Fibroblast of lung (primary cell): ENCODE measurements around the gene CAPZB. TPM values are rescaled to one million over a fixed set of nuclear protein-coding genes. Genes with fewer than 3 reads are reported as not detected.

ENCODE experiments used
- DNase-seq, 2 donors: peaks; one replicate each; pipeline versions ENCODE4 v3.0.0 to v3.0.0-alpha.2; 2010; ENCODE audit warnings: low read depth in 2 of 2
- H2AFZ ChIP-seq: 2 replicates; pipeline ENCODE4 v1.5.1; 2012; ENCODE audit warnings: low read length, control low read depth, inconsistent platforms
- H3K27ac ChIP-seq: 2 replicates; pipeline ENCODE4 v1.5.1; 2011; ENCODE audit warnings: low read length, control low read depth; ENCODE audit not compliant: insufficient read depth
- H3K27me3 ChIP-seq: 2 replicates; pipeline ENCODE4 v1.5.1; 2011; ENCODE audit warnings: mild to moderate bottlenecking, low read length; ENCODE audit not compliant: control insufficient read depth, insufficient read depth
- H3K36me3 ChIP-seq: 2 replicates; pipeline ENCODE4 v1.5.1; 2011; ENCODE audit warnings: low read length; ENCODE audit not compliant: control insufficient read depth, insufficient read depth
- H3K4me1 ChIP-seq: 2 replicates; pipeline ENCODE4 v1.5.1; 2011; ENCODE audit warnings: low read length; ENCODE audit not compliant: control insufficient read depth, insufficient read depth; ENCODE audit errors: extremely low read depth
- H3K4me2 ChIP-seq: 2 replicates; pipeline ENCODE4 v1.5.1; 2011; ENCODE audit warnings: low read length, control low read depth; ENCODE audit not compliant: insufficient read depth; ENCODE audit errors: extremely low read depth
- H3K4me3 ChIP-seq, 4 experiments: fragments of 200-600 bp in 1 of 4; sonication (generic) in 1 of 4; replicated peaks in 1 of 4; 2 replicates each; pipeline ENCODE4 v1.5.1; 2011 to 2016; ENCODE audit warnings: low read length in 4 of 4, low read depth in 3 of 4, mild to moderate bottlenecking in 3 of 4, control low read depth in 2 of 4, inconsistent platforms in 1 of 4, mixed read lengths in 1 of 4; ENCODE audit not compliant: insufficient read depth in 1 of 4; ENCODE audit errors: control extremely low read depth in 1 of 4
- H3K79me2 ChIP-seq: 2 replicates; pipeline ENCODE4 v1.5.1; 2012; ENCODE audit warnings: mild to moderate bottlenecking, low read length, inconsistent platforms; ENCODE audit not compliant: control insufficient read depth, insufficient read depth
- H3K9ac ChIP-seq: 2 replicates; pipeline ENCODE4 v1.5.1; 2011; ENCODE audit warnings: mild to moderate bottlenecking, low read length, control low read depth; ENCODE audit not compliant: insufficient read depth
- H3K9me3 ChIP-seq: 2 replicates; pipeline ENCODE4 v1.5.1; 2012; ENCODE audit warnings: low read depth, low read length; ENCODE audit not compliant: control insufficient read depth, insufficient read depth
- H4K20me1 ChIP-seq: 2 replicates; pipeline ENCODE4 v1.5.1; 2011; ENCODE audit warnings: low read length; ENCODE audit not compliant: control insufficient read depth, insufficient read depth; ENCODE audit errors: extremely low read depth
- CTCF ChIP-seq, 2 donors: IDR thresholded peaks in 1 of 2; conservative IDR thresholded peaks in 1 of 2; 1 replicate in 1 of 2; 2 replicates in 1 of 2; pipeline ENCODE4 v1.5.1; 2011 to 2012; ENCODE audit warnings: low read length in 2 of 2, control low read depth in 1 of 2, inconsistent platforms in 1 of 2, low read depth in 1 of 2, mild to moderate bottlenecking in 1 of 2
- EZH2 ChIP-seq: IDR thresholded peaks from 2 replicates; pipeline ENCODE4 v1.5.1; 2012; ENCODE audit warnings: low read length, control low read depth, mild to moderate bottlenecking; ENCODE audit errors: missing control alignments
- polyA plus RNA-seq, 2 donors: library from polyadenylated mRNA; depleted of rRNA in 1 of 2; stranded (reverse) in 1 of 2; unstranded in 1 of 2; fragments of >200 nt; gene quantifications; 2 replicates each; pipeline ENCODE4 v1.2.1, GENCODE V29; 2011 to 2012; ENCODE audit warnings: missing spikeins in 1 of 2
- total RNA-seq: library from RNA; depleted of rRNA; stranded (reverse); fragments of >200 nt; gene quantifications from 2 replicates; pipeline ENCODE4 v1.2.1, GENCODE V29; 2014

The CAPZB gene
- total and polyA plus RNA-seq, 2 donors (not counting 1 experiment from before 2014, with no cell fraction given): 104 to 495 TPM

- no peak for DNase-seq
- no peak overlapping the region for H2AFZ ChIP-seq
- H3K9me3 ChIP-seq: no peaks in the 10 kb centered on the region
- TF ChIP-seq EZH2 (no peak), CTCF (conservative IDR thresholded peaks at IDR 0.05 in 1 of 2, IDR thresholded peaks at IDR 0.05 in 1 of 2; ENCODE audit: low read depth in 1 of 2, low read length in 2 of 2) (no peak)
- H3K27me3 ChIP-seq: no peaks in the 10 kb centered on the region
- H3K4me3 ChIP-seq: no peak overlapping the region
- no peak overlapping the region for H3K4me2 ChIP-seq
- peaks cover 21% of the 10 kb centered on the region for H3K36me3 ChIP-seq
- H3K9ac ChIP-seq: no peak overlapping the region
- H4K20me1 ChIP-seq: no peaks in the 10 kb centered on the region
- peaks cover 9% of the 10 kb centered on the region for H3K79me2 ChIP-seq
- no peak overlapping the region for H3K27ac ChIP-seq
- H3K4me1 ChIP-seq: peaks cover 10% of the 10 kb centered on the region
Observed at GRCh38 chr1:19375631-19376400, 109.5 kb downstream of the CAPZB start.

DNA sequence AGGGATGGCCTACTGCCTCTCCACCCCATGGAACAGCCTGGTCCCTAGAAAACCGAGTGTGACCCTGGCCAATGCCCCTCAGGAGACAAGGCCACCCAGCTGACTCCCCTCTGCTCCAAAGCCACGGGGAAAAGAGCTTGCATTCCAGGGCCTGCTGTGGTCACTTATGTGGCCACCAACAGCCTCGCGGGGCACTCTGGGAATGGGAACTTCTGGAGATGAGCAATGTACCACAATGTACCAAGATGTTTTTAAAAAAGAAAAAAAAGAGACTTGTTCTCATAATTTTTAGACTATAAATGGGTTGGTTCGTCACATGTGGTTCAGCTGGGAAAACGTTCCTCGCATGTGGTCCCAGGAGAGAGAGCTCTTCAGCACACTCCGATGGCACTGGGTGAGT is 110.4 kb downstream of the CAPZB start:
- no peak for TF ChIP-seq CTCF (conservative IDR thresholded peaks at IDR 0.05 in 1 of 2, IDR thresholded peaks at IDR 0.05 in 1 of 2; ENCODE audit: low read depth in 1 of 2, low read length in 2 of 2)
- no peak for TF ChIP-seq EZH2
- Histone ChIP-seq H3K4me2 (no peak overlapping the region), H3K36me3 (peaks cover 17% of the 10 kb centered on the region), H3K9me3 (no peaks in the 10 kb centered on the region), H3K27ac (no peak overlapping the region), H3K9ac (no peak overlapping the region), H3K79me2 (peaks cover 11% of the 10 kb centered on the region), H3K4me1 (peaks cover 10% of the 10 kb centered on the region), H3K4me3 (no peak overlapping the region), H2AFZ (no peak overlapping the region), H4K20me1 (no peaks in the 10 kb centered on the region), H3K27me3 (no peaks in the 10 kb centered on the region)
- no peak for DNase-seq

DNA sequence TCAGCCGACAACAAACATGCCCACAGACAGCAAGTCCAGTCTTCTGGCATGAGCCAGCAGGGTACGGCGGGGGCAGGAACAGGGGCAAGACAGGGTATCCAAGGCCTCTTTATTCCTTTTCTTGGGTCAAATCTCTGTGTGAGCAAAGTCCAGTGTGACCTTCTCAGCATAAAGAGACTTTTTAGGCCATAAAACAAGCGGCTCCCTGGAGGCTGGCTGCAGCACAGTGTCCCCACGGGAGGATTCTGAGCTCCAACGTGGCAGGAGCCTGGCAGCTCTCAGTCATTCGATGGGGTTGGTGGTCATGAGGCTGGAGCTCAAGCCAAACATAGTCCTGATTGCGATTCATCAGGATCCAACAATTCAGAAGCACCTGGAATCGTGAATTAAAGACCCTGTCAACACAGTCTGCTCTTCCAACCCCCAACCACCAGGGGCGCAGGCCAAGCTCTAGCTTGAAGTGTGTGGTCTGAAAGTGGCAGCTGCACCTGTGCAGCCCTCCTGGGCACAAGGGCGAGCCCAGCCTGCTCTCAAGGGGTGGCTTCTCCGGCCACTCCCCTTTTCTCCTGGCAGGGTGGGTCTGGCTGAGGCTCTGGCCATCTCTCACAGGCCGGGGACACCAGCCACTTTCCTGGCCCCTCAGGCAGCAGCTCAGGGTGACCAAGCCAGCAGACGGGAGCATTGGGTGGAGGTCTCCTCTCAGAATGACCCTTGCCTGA is 111.1 kb downstream of the CAPZB start:
- Histone ChIP-seq H3K9me3 (no peaks in the 10 kb centered on the region), H3K27ac (no peak overlapping the region), H2AFZ (no peak overlapping the region), H3K79me2 (peaks cover 13% of the 10 kb centered on the region), H4K20me1 (no peaks in the 10 kb centered on the region), H3K36me3 (peaks cover 17% of the 10 kb centered on the region), H3K4me1 (peaks cover 10% of the 10 kb centered on the region), H3K4me2 (no peak overlapping the region), H3K4me3 (no peak overlapping the region), H3K9ac (no peak overlapping the region), H3K27me3 (no peaks in the 10 kb centered on the region)
- no peak for DNase-seq
- TF ChIP-seq EZH2 (no peak), CTCF (conservative IDR thresholded peaks at IDR 0.05 in 1 of 2, IDR thresholded peaks at IDR 0.05 in 1 of 2; ENCODE audit: low read depth in 1 of 2, low read length in 2 of 2) (peak; percentile 12 to 15)
